NCI-H2196 treated with DMSO at 0.1 percent for 48 hours (cell line): Measurements from ENCODE around the gene EXOC3L4.

Source experiments
- DNase-seq: peaks from one replicate; lab custom pipeline; 2025; ENCODE audit not compliant: unreplicated experiment; lab: John Stamatoyannopoulos, UW

Gene EXOC3L4

GRCh38 chr14:103070263-103070885 is 24.2 kb upstream of the EXOC3L4 start:
- DNase-seq, result no peak

GRCh38 chr14:103070971-103071542 is 23.5 kb upstream of the EXOC3L4 start:
- no peak for DNase-seq

- DNase-seq, result no peak
Observed at GRCh38 chr14:103071544-103072251, 22.8 kb upstream of the EXOC3L4 start.

- no peak for DNase-seq
Observed at GRCh38 chr14:103072595-103073366, 21.7 kb upstream of the EXOC3L4 start.

- no peak for DNase-seq
Observed at GRCh38 chr14:103073367-103073875, 21.1 kb upstream of the EXOC3L4 start.

- no peak for DNase-seq
Observed at GRCh38 chr14:103073876-103074728, 20.4 kb upstream of the EXOC3L4 start.

- no peak for DNase-seq
Observed at GRCh38 chr14:103074729-103075367, 19.7 kb upstream of the EXOC3L4 start.

GRCh38 chr14:103078420-103078749 is 16.1 kb upstream of the EXOC3L4 start:
- peak; percentile 42 for DNase-seq

- no peak for DNase-seq
Observed at GRCh38 chr14:103078860-103079587, 15.5 kb upstream of the EXOC3L4 start.

GRCh38 chr14:103081951-103082350 is 12.6 kb upstream of the EXOC3L4 start:
- no peak for DNase-seq

GRCh38 chr14:103084021-103084919 is 10.3 kb upstream of the EXOC3L4 start, which contains the start of gene LBHD2:
LBHD2 (plus strand) TSS chr14:103084210; CDS start chr14:103086013, 1,803 bp downstream.
- no peak for DNase-seq

GRCh38 chr14:103085106-103086091 is 9.1 kb upstream of the EXOC3L4 start:
- DNase-seq, result no peak

GRCh38 chr14:103086771-103087342 is 7.7 kb upstream of the EXOC3L4 start:
- DNase-seq, result no peak

- DNase-seq, result no peak
Observed at GRCh38 chr14:103087343-103087835, 7.1 kb upstream of the EXOC3L4 start.

- DNase-seq, result no peak
Observed at GRCh38 chr14:103088921-103089320, 5.6 kb upstream of the EXOC3L4 start.
